Measurements from ENCODE around the gene SLC9C1.
A peak's percentile ranks its signal among the peaks of the same experiment; 100 is the strongest.

The SLC9C1 gene

DNA sequence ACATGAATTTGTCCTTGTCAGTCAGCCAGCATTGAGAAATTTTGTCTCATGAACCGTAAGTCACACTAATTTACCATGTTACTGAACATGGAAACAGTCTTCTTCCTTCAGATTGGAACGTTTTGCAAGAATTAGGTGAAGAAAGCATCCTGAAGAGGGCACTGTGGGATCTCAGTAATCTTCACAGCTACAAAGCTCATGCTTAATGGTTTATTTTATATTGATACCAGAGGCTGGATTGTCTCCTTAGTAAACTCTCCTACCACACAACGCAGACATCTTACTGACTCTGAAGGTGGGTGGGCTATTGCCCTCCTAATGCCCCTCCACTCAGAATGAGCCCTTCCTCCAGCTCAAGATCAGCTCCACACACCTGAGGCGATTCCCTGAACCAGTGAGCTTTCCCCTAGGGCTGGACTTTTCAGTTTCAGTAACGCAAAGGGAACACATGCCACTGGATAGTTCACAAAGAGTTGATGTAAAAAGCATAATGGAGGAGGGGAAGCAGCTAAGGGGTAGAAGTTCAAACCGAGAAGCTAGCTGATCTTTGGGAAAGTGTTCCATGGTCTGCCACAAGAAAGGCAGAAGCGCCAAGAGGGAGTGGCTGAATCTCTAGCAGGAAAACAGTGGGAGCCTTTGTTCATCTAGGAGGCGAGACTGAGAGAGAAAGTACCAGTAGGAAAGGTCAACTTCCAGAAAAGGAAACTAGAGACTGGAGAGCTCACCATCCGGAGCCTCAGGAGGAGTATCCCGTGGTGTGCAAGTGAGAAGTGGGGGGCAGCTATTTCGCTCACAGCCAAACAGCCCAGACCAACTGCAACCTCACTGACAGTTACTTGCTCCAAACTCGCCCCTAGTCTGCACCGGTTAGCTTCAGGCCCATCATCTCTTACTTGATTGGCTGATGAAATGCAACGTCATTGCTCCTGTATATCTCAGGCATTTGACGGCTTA is at the start of gene SLC9C1:
SLC9C1 (minus strand) TSS at position 849 of the 954 bp plus-strand sequence. CDS start 7,425 bp downstream, outside the sequence.
- peak; percentile 62 for DNase-seq

GRCh38 chr3:112341386-112341785 is 47.4 kb upstream of the SLC9C1 start:
- DNase-seq, result no peak

GRCh38 chr3:112339609-112340008 is 45.6 kb upstream of the SLC9C1 start:
- no peak for DNase-seq

DNA sequence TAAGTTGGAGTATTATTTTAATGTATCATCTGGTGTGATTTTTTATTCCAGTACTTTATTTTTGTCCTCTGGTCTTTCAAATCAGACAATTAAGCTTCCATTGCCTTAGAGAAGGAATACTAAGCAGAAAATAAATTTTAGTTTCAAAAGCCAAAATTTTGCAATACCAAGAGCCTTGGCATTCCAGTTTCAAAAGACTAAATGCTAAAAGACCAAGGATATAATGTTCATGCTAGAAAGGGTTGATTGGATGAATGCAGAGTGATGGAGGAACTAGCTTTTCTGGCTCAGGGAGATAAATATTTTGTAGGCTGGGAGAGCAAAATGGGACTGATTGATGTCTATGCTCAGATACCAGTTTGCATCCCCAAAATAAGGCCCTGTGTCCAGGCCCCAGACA is 45.1 kb upstream of the SLC9C1 start:
- DNase-seq, result no peak

- DNase-seq, result no peak
Measured at GRCh38 chr3:112338727-112339056, 44.7 kb upstream of the SLC9C1 start.

DNA sequence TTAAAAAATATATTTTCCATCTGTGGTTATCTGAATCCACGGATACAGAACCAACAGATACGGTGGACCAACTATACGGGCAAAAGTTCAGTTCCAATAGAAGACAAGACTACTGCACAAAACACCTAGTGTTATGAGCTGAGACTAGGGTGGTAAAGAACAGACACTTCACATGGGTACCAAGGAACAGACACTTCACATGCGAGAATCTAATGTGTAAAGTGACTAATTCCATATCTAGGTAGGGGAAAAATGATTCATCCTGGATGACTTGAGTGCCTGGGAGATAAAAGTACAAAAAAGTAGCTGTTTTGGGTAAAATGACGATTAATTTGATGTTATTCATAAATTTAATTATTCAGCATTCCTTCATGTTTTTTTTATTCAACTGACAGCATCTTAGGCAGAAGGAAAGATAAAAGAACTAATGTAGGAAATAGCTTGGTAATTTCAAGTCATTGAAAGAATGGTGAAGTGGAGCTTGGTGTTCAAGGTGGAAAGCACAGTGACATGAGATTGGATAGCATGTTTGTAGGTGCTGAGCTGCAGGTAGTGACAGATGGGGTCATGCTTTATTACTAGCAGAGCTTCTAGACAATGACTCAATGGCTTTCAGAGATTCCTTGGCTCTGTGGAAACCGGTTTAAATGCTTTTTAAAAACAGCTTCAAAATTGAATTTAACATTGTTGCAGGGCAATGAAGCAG is 44.2 kb upstream of the SLC9C1 start:
- no peak for DNase-seq

DNA sequence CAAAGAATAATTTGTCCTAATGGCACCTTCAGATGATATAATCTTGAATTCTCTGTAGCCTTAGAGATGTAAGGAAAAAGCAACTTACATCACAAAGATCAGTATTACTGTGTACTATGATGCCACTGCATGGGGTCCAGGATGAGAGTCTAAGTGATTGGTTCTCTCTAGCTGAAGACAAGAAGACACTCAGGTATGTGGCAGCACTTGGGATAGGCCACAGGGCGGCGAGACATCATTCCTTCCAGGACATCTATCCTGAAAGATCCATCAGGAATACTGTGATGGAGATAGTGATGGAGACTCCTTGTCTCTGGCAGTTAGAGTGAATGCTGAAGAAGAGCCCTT is 41.4 kb upstream of the SLC9C1 start:
- no peak for DNase-seq

GRCh38 chr3:112334691-112335433 is 40.8 kb upstream of the SLC9C1 start:
- DNase-seq, result no peak

GRCh38 chr3:112333381-112334317 is 39.6 kb upstream of the SLC9C1 start:
- no peak for DNase-seq

- DNase-seq, result peak; percentile 65
Measured at GRCh38 chr3:112333002-112333380, 39.0 kb upstream of the SLC9C1 start, which contains the start of gene CD200. Gene CD200 (plus strand): TSS chr3:112333156. CDS start chr3:112333213, 57 bp downstream.

GRCh38 chr3:112331851-112332250 is 37.8 kb upstream of the SLC9C1 start:
- no peak for DNase-seq

GRCh38 chr3:112327371-112327951 is 33.4 kb upstream of the SLC9C1 start:
- DNase-seq, result peak; percentile 61

DNA sequence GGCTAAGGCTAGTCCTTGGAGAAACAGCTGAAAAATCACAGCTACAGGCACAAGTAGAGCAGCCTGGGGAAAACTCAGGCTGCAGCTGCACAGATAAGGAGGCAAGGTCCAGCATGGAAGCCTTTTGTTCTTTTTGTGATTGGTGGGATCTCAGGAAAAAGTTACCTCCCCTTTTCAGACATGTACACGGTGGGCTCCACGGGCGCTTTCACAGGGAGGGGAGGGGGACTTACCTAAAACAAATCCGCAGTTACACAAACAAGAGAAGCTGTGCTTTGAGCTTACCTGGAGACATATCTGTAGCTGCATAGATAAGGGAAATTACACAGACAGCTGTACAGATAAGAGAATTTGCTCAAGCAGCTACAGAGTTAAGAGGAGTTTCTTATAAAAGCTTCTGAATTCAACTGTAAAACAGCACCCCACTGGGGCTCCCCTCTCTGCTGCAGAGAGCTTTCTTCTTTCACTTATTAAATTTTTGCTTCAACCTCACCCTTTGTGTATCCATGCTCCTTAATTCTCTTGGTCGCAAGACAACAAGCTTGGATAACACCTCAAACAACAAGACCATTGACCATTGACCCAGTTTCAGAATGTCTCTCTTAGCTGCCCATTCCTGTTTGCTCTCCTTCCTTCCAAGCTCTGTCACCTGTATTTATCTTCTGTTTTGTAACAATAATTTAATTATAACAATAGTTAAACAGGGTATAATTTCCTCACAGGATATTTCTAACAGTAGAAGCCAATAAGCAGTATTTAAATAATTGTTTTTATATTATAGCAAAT is 28.0 kb upstream of the SLC9C1 start:
- DNase-seq, result no peak

DNA sequence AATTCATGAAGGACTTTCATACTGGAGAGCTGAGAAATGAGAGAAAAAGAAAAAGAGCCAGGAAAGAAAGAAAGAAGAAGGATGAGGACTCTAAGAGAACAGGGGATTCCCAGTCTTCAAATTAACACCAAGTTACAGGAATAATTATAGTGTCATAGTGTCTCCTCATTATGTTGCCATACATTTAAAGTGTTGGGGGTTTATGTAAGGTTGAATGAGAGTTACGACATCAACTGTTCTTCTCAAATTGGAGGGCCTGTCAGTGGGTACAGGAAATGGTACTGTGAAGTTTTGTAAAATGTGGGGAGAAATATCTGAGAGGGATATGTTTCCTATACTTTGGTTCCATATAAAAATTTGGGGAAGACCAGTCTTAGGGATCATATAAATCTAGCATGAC is 26.7 kb upstream of the SLC9C1 start:
- DNase-seq, result no peak

DNA sequence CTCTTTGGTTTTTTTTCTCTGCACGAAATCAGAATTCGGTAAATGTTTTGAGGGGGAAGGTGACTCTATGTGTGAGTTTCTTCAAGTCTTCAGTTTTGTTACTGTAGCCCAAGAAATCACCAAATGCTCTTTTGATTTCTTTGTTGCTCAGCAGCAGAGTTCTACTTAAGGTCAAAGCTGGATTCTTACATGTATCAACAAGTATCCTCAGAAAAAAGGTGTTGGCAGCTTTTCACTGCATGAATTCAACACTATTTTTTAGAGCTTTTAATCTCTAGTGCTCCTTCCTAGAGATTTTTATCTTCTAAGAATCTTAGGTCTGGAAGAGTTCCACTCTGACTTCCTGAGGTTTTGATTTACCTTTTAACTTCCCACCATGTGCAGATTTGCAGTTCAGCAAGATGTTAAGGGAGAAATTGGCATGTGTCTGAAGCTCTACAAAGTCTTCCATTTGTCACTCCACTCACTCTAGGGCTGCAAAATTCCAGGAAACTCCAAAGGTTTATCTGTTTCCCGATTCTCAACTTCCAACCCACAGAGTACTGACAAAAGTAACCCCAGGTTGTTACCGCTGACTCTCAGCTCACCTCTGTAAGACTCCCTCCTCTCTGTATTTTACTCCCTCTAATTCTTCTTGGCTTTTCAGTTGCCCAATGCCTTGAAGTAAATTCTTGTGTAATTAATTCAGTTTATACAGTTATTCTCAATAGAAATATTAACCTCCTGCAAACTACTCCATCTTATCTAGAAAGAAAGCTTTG is 25.7 kb upstream of the SLC9C1 start:
- no peak for DNase-seq

DNA sequence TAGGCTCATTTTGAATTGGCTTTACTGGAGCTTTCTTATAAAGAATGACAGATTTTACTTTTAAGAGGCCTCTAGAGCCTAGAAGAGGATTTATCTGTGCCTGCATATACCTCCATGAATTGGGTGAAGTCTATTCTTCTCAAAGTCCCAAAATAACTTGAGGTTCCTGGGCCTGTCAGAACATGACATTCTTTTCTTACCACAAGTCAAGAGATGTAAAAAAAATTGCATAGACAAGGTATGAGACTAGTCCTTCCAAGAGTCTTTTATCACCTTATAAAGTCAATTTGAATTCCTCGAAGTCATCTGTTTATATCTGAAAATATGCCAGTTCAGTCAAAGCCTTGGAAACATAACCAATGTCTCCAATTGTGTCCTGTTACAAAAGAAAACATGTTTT is 21.8 kb upstream of the SLC9C1 start:
- no peak for DNase-seq

DNA sequence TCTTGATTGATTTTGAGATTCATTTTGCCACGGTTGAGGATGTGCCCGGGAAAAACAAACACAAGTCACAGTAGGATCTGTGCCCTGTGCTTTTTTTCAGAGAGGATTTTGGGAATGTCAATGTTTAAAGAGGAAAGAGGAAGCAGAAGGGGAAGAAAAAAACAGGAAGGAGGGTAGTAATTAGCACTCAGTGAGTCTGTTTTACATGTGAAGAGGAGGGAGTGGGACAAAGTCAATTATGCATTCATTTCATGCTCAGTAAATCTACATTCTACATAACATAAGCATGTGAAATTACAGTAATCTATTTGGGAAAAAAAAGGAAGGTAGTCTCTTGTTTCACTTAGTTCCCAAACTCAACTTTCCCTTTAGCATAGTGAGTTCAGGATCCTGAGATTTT is 20.6 kb upstream of the SLC9C1 start:
- no peak for DNase-seq

- DNase-seq, result peak; percentile 82
Measured at GRCh38 chr3:112308151-112308911, 14.3 kb upstream of the SLC9C1 start.

DNA sequence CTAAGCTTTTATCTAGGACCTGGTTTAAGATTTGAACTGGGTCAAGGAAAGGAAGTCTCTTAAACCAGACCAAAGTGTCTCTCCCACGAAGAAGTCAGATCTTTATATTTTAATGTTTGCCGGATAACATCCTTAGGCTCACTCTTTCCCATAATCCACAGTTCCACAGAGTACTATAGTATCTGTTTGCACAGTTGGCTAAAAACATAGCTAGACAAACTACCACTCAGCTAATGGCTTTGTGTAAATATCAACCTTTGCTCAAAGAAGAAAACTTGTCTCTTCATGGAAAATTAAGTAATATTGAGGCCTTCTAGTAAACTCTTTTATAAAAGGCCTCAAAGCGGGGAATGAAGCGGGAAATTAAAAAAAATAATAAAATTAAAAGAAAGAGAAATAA is 13.5 kb upstream of the SLC9C1 start:
- no peak for DNase-seq

DNA sequence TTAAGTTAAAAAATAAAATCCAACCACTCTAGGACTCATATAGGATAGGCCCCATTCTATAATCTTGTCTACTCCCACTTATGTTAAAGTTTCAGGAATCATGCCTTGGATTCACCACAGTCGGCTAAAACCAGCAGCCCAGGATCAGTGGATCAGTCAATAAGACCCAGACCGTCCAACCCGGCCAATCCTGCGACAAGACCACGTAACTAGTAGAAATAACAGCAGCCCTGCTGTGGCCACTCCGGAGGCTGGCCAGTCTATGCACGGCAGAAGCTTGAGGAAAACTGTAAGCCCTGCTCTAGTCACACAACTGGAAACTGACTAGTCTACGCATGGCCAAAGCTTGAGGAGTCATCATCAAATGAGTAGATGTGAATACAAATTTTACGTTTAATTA is 12.8 kb upstream of the SLC9C1 start:
- no peak for DNase-seq
